H1 (cell line): ENCODE measurements around the gene ZNF532. TPM values are rescaled to one million over a fixed set of nuclear protein-coding genes. Genes with fewer than 3 reads are reported as not detected.

Experiments used
- KDM4A ChIP-seq: IDR thresholded peaks from one replicate; pipeline ENCODE4 v1.7.1; 2012; ENCODE audit warnings: low read depth, mild to moderate bottlenecking, moderate library complexity, low read length, inconsistent platforms; ENCODE audit not compliant: severe bottlenecking
- polyA plus RNA-seq, 7 experiments: library from polyadenylated mRNA; depleted of rRNA in 3 of 7; stranded (reverse) in 5 of 7; unstranded in 2 of 7; fragments of >200 nt in 5 of 7; fragments of 200-250 nt in 2 of 7; gene quantifications; 1 replicate in 5 of 7; 2 replicates in 1 of 7; 4 replicates in 1 of 7; pipeline versions ENCODE4 v1.2.1 to v1.2.3, GENCODE V29; 2011 to 2013; ENCODE audit warnings: missing spikeins in 2 of 7, mixed read lengths in 2 of 7
- total RNA-seq: library from RNA; stranded (reverse); fragmentation: NEBNext Ultra II Directional; extraction: Animal tissue kit (Norgen Biotek cat#: 25700); gene quantifications from 2 replicates; pipeline ENCODE4 v1.2.1, GENCODE V29; 2021

The ZNF532 gene
- total and polyA plus RNA-seq, 2 of the 8 experiments (the other 6 are each of a cell fraction or from before 2014, with no cell fraction given): 143 to 240 TPM

DNA sequence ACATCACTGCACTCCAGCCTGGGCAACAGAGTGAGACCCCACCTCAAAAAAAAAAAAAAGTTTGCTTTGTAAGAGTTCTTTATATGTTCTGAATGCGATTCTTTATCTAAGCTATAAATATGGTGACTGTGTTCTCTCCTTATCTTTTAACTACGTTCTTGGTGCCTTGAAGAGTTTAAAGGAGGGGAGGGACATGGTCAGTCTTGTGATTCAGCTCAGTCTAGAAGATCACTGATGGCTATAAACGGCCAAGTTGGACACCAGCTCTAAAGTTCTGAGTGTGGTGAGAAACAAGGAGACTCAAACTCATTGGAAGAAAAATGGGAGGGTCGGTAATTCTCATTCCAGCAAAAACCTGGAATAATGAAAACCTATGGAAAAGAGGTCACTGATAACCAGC lies 146.6 kb downstream of the ZNF532 start (continued):
- TF ChIP-seq KDM4A: no peak
